ENCODE results near the gene ATXN7L2.

The ATXN7L2 gene

DNA sequence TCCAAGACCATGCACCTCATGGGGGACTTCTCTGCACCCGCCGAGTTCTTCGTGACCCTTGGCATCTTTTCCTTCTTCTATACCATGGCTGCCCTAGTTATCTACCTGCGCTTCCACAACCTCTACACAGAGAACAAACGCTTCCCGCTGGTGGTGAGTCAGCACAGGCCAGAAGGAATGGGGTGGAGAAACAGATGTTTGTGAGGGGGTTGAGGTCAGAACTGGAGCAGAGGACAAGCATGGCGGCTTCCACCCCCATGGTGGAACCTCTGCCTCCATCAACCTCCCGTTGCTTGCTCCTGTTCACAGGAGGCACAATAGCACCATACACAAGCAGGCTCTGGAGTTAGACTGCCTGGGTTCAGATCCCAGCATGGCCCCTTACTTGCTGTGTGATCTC is 6.9 kb upstream of the ATXN7L2 start:
- no peak for DNase-seq

DNA sequence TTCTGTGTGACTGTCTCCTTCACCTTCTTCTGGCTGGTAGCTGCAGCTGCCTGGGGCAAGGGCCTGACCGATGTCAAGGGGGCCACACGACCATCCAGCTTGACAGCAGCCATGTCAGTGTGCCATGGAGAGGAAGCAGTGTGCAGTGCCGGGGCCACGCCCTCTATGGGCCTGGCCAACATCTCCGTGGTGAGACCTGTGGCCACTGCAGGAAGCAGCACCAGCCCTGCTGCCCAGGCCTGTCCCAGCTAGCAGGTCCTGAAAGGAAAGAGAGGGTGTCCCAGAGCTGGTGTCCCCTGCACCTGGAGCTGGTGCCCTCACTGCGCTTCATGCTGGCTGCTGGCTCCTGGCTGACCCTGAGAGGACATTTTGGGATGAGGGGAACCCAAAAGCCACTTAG is 5.9 kb upstream of the ATXN7L2 start:
- no peak for DNase-seq

DNA sequence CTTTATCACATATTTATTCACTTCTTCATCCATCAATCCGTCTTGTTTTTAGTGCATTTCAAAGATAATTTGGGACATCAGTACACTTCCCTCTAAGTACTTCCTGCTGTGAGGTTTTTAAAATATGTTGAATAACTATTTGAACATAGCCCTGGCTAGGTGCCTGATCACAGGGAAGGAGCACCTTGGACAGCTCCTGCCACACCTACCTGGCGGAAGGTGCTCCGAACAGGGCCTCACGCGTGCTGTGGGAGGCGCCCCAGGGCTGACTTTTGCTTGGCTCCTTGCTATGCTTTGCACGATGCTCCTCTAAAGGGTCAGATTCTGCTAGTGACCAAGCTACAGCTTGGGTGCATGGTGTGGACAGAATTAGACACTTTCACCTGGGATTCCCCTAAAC is 4.9 kb upstream of the ATXN7L2 start:
- DNase-seq: no peak

DNA sequence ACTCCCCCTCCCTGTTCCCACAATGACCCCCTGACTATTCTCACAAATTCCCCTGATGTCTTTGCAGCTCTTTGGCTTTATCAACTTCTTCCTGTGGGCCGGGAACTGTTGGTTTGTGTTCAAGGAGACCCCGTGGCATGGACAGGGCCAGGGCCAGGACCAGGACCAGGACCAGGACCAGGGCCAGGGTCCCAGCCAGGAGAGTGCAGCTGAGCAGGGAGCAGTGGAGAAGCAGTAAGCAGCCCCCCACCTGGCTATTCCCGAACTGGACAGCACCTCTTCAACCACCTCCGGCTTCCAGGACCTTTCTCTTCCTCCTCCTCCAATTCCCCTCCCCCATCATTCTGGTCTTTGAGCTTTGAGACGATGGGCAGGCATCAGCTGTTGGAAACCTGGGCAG is 4.4 kb upstream of the ATXN7L2 start:
- no peak for DNase-seq

DNA sequence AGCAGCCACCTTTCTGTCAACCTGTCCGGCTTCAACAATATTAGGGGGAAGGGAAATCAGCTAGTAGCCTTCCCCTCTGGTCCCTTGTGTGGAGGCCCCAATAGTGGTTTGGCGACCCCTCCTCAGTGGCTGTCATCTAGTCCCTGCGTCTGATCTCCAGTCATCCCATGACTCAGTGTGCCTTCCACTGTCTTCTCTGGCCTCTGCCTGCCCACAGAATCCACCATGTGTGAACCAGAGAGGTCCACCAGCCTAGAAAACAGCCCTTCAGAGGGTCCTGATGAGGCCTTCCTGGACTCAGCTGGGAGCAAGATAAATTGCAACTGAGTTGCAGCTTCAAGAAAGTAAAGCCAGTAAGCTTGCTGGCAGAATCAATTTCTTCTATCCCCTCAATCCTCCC is 3.8 kb upstream of the ATXN7L2 start:
- DNase-seq: no peak

DNA sequence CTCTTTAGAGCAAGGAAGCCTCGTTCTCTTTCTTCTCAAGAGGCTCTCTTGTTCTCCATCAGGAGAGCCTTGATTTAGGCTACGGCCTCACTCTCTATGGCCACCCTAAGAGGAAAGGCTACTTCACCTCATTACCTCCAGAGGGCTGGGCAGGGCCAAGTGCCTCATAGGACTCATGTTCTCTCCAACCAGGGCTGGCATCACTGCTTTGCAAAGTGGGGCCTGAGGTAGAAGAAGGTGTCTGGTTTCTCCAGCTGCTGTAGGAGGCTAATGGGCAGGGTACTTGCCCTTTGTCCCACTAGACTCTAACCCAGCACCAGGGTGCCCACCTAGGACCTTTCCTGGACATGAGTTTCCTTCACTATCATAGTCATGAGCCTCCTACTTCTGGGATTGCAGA is 2.1 kb upstream of the ATXN7L2 start:
- no peak for DNase-seq

DNA sequence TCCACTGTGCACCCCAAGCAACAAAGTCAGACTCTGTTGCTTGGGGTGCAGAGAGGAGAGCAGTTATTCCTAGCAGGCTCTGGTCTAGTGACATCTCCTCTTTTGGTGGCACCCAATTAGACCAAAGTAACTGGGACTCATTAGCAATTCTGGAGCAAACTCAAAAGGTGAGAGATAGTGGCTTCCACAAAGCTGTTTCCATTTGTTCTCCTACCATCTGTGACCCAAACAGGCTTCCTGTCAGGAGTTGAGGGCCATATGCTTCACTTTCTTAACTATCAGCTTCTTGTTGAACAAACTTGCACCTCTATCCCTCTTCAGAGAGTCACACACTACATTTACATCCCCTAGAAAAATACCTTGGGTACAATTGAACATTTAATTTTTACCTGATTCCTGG is 1.5 kb upstream of the ATXN7L2 start:
- DNase-seq: no peak

DNA sequence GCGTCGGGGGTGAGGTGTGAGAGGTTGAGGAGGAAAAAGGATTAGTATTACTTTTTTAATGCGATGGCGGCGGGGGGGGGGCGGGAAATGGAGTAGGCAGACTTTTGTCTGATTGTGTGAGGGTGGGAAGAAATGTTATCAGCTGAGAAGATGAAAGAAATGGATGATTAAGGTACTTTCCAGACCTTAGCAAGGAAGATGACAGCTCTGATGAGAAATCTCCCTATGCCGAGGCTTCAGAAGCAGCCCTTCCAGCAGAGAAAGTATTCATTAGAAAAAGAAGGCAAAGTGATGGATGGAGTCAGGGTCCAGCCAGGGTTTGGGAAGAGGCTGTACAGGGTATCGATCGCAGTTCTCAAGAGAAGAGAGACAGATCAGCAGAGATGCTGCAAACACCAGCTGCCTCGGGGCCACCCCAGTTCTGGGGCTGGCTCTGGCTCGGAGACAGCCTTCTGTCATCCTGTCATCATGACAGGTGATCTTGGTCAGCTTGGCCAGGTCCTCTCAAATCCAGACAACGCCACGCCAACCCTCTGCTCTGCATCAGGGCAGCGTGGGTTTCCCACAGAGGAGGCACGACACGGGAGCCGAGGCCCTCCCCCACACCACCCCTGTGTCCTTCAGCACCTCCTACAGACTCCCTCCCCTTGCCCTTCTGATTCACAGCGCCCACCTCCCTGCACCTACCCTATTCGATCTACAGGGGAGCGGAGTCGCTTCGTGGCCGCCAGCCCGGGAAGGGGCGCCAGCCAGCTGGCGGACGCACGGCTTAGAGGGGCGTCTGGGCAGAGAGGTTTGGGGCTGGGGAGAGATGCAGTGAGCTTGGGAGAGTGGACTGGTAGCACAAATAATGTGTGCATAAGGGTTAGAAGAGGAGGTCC is 674 bp upstream of the ATXN7L2 start:
- DNase-seq: no peak

DNA sequence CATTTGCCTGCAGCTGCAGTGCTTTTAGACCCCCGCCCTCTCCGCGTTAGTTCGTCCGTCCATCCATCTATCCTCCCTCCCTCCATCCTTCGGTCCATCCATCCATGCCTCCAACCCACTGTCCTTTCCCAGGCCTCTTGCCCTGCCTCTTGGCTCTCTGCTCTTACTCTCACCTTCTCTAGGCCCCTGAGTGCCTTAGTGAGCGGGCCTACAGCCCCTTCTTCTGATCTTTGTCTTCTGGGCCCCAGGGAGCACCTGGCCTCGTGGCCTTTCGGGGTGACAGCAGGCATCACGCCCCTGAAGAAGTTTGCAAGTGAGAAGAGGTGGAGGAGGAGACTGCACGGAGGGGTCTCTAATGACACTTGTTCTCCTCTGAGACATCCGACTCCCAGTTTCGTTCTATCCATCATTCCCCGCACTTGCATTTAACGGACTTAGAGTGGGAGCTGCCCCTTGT is 842 bp downstream of the ATXN7L2 start:
- no peak for DNase-seq

DNA sequence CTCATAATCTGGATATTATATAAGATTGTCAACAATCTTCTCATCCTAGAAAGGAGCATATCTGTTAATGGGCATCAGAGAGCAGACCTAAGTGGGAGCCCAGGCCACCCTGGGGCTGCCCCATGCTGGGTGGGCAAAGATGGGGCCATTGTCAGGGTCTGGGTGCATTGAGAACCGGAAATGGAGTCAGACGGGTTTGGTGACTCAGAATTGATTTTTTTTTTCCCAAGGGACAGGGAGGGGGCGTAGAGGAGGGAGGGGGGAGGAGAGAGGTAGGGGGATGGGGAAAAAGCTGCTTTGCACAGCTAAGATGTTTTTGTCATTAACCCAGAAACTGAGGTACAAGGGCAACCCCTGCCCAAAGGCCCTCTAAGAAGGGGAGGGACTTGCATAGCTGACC is 1.3 kb downstream of the ATXN7L2 start:
- DNase-seq: no peak

DNA sequence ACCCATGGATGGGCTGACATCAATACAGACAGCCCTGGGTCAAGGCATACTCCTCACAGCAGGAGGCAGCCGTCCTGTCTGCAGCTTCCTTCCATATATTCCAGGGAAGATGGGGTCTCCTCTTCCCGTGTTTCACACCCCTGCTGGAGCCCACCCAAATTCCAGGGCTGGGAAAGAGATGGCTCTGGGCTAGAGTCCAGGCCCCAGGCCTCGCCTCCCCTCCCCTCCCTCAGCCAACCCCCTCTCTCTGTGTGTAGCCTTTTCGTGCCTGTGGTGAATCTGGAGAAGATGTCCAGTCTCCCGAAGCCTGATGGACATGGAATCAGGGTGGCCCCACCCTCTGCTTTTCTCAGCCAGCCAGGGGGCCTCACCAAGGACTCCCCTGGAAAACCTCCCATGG is 3.6 kb downstream of the ATXN7L2 start:
- no peak for DNase-seq

DNA sequence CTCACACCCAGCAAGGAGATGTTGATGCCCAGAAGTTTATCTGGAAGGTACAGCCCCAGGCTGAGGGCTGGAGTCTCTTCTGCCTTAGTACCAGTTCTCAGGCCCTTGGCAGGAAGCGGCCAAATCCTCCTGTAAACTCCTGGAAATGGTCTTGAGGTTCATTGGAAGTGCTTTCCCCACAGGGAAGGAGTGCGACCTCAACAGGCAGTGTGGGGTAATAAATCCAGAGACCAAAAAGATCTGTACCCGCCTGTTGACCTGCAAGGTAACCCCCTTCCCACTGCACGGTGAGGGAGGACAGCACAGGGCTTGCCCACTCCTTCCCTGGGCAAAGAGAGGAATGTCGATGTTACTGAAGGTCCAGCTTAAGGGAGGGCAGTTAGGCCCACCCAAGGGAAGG is 4.5 kb downstream of the ATXN7L2 start:
- DNase-seq: no peak

DNA sequence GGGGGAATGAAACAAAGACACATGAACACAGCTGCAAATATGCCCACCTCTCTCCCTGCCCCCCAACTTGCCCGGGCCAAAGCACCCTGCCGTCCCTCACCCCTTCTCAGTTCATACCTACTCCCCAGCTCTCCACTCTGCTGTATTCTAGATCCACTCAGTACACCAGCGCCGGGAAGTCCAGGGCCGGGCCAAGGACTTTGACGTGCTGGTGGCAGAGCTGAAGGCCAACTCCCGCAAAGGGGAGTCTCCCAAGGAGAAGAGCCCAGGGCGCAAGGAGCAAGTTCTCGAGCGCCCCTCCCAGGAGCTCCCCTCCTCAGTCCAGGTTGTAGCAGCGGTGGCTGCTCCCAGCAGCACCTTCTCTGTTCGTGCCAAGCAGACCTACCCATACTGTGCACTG is 5.0 kb downstream of the ATXN7L2 start:
- DNase-seq: no peak

DNA sequence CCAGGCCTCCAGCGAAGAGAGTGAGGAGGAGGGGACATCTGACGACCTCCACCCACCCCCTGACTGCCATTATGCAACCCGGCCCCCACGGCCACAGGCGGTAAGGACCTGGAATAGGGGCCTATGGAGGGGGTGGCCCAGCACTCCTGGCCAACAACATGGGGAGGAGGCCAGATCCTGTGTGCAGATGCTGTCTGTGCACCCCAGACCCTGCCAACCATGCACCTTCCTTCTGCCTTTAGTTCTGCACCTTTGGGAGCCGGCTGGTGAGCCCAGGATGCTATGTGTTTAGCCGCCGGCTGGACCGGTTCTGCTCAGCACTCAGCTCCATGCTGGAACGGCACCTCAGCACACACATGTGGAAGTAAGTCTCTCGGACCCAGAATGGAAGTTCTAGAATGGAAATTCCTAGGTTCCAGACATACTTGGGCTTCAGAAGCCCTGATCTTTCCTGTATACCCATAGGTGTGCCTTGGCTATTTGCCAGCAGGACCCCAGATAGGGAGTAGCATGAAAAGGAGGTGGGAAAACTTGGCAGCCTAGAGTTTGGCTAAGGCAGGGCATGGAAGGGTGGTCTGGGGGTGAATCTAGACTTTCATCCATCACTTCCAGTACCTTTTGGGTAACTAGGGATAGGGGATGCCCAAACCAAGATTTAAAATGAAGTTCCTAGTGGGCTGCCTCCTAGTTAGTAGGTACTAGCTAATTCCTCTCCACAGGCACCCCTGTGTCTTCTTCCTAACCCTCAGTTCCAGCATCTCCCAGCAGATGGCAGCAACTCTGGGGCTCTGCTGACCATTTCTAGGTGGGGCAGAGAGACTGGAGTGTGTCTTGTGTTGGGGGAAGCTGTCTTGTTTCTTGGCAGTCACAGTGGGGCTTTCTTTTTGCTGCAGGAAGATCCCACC is 6.6 kb downstream of the ATXN7L2 start:
- peak; percentile 70 for DNase-seq

DNA sequence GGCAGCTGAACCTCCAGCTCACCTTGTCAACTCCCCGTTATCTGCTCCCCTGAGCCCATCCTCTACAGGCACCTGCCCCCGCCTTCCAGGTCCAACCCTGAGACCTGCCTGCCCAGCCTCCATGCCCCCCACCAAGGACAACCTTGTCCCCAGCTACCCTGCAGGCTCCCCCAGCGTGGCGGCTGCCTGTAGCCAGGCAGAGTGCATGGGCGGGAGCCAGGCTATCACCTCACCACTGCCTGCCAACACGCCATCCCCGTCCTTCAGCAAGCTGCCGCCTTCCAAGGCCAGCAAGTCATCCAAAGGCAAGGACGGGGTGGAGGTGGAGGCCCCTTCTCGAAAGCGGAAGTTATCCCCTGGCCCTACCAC is 7.2 kb downstream of the ATXN7L2 start:
- DNase-seq: no peak

DNA sequence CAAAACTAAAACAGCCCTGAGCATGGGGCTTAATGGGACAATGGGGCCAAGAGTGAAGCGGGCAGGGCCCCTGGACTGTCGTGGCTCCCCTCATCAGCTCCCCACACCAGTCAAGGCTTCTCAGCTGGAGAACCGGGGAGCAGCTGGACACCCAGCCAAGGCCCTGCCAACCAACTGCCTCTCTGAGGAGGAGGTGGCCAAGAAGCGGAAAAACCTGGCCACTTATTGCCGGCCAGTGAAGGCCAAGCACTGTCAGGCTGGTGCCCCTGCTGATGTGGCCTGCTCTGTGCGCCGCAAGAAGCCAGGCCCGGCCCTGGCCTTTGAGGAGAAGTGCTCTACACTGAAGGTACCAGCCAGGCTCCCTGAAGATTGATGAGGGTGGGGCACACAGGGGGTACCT is 7.7 kb downstream of the ATXN7L2 start:
- DNase-seq: no peak

DNA sequence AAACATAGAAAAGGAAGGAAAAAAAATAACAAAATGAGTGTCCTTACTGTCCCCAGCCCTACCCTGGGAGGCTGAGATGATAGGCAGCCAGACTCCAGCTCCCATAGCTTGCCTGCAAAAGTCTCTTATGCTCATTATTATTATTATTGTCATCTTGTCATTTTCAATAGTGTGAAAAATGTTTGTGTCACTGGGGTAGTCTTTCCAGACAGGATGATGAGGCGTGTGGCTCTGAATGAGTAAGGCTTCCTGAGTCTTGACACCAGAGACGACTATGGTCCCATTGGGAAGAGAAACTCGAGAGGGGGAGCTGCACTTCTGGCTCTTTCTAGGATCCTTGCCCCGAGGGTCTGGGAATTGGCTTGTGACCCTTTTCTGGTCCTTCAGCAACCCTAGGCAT is 9.1 kb downstream of the ATXN7L2 start:
- no peak for DNase-seq

DNA sequence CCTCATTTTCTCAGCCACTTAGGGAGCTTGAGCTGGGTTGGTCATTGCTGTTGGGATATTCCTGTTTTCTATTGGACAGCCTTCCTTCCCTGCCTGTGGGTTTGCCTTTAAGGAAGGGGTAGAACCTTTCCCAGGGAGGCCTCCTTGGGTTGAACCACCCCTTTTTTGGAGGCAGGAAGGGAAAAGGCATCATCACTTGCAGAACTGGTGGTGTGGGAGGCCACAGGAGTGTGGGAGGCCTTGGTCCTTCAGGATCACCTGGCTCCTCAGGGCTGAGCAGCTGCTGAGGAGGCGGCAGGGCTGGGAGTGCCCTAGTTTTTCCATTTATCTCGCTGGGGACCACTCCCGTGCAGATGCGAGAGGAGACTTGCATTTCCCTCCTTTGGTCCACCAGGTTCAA is 9.5 kb downstream of the ATXN7L2 start:
- no peak for DNase-seq

DNA sequence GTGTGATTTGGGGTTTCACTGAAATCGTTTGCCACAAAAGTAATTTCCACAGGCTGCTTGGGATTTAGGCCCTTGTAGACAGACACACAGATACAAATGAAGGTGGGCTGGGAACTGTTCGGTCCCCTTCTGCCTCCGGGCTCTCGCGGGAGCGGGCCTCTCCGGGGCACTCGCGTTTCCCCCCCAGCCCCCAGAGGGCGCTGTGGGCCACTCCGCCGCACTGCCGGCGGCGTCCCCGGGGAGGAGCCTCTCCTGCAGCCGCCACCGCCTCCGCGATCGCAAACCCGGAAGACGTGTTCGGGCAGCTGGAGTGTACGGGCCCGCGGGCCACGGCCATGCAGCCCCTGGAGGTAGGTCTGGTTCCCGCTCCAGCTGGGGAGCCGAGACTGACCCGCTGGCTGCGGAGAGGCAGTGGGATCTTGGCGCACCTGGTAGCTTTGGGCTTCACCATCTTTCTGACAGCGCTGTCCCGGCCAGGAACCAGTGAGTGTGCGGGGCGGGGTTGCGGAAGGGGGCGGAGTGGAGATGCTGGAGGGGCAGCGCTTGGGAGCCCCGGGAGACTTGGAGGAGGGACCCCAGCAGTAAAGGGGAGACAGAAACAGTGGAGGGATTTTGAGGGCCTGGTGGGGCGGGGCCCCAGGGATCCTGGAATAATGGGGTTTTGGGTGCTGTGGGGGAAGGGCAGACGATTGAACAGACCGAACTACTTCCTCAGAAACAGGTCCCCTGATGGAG is 10.3 kb downstream of the ATXN7L2 start, which contains the start of gene CYB561D1:
Gene CYB561D1, plus strand, starts transcription at position 290 of the 735 bp plus-strand sequence. Its CDS starts 46 bp downstream, at position 336.
- peak; percentile 88 for DNase-seq

DNA sequence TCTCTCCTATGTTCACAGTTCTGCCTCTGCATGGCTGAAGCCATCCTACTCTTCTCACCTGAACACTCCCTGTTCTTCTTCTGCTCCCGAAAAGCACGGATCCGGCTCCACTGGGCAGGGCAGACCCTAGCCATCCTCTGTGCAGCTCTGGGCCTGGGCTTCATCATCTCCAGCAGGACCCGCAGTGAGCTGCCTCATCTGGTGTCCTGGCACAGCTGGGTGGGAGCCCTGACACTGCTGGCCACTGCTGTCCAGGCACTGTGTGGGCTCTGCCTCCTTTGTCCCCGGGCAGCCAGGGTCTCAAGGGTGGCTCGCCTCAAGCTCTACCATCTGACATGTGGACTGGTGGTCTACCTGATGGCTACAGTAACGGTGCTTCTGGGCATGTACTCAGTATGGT is 12.0 kb downstream of the ATXN7L2 start:
- no peak for DNase-seq

DNA sequence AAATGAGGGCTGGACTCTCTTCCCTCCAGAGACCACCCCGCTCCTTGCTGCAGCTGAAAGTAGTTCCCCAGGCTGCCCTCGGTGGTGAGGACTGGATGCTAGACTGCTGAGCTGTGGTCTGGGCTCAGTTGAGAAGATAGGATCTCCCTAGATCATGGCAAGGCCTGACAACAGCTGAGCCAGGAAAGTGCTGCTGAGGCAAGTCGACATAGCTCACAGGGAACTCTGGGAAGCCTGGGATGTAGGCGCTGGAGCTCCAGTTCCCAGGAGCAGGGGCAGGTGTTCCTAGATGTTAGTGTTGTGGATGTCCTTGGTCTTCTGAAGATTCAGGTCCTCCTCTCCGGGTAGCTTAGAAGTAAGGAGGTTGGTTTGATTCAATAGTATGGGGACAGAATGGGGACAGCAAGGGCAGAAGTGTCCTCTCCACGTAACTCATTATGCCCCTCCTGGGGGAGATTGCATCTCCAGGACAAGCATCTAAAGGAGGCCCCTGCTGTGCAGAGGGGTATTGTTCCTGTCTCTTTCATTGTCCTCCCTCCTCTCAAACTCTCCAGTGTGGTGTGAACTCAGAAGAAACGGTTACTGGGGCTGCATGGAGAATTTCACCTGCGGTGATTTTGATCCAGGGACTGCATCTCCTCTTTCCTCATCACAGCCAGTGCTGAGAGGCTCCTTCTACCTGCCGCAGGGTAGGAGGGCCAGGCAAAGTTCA is 13.9 kb downstream of the ATXN7L2 start:
- no peak for DNase-seq

DNA sequence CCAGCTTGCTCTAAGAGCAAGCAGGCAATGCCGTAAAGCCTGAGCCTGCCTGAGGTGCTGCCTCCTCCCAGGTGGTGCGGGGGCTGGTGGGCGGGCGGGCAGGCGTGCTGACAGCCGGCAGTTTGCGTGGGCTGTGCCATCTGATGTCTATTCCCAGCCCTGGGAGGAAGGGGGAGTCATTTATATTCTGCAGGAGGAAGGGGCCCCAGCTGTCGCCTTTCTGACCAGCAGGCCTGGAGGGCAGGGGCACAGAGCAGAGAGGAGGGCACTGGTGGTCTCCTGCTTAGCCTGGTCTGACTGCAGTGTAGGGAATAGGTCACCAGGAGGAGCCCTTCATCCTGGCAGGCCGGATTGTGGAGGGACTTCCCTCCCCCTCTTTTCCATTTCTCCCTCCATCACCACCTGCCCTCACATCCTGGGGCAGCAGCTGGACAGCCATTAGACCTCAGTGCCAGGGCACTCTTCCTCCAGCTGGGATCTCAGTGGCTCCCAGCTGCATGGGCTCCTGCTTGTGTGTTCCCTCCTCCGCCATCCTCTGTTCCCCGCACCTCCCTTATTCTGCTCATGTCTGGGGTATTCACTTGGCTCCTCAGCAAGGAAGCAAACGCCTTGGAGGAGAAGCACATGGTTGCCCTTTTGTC is 14.6 kb downstream of the ATXN7L2 start:
- peak; percentile 33 for DNase-seq
